Sigmoid colon (tissue), 7 donors: Measurements from ENCODE around the gene RHEBL1. TPM values are rescaled to one million over a fixed set of nuclear protein-coding genes. Genes with fewer than 3 reads are reported as not detected.

Source experiments
- DNase-seq: peaks from one replicate; pipeline ENCODE4 v3.0.0-alpha.2; 2019
- H3K27ac ChIP-seq, 4 donors: fragments of 200-600 bp; sonication (generic); one replicate each; pipeline ENCODE4 v1.5.1; 2016 to 2019; ENCODE audit warnings: mild to moderate bottlenecking in 1 of 4
- H3K27me3 ChIP-seq, 3 donors: fragments of 200-600 bp; sonication (generic); one replicate each; pipeline ENCODE4 v1.5.1; 2019; ENCODE audit warnings: mild to moderate bottlenecking in 1 of 3
- H3K36me3 ChIP-seq, 4 donors: fragments of 200-600 bp; sonication (generic); one replicate each; pipeline ENCODE4 v1.5.1; 2016 to 2019
- H3K4me1 ChIP-seq, 4 donors: fragments of 200-600 bp; sonication (generic); one replicate each; pipeline ENCODE4 v1.5.1; 2017 to 2019
- H3K4me3 ChIP-seq, 4 donors: fragments of 200-600 bp; sonication (generic); one replicate each; pipeline ENCODE4 v1.5.1; 2017 to 2019; ENCODE audit warnings: mild to moderate bottlenecking in 2 of 4, moderate library complexity in 1 of 4
- H3K9me3 ChIP-seq, 4 donors: fragments of 200-600 bp in 3 of 4; sonication (generic) in 3 of 4; one replicate each; pipeline versions ENCODE4 v1.5.1 to v1.6.1; 2013 to 2019
- CTCF ChIP-seq, 4 experiments: fragments of 450-650 bp in 3 of 4; fragments of 200-600 bp in 1 of 4; IDR thresholded peaks; one replicate each; pipeline ENCODE4 v1.5.1; 2016 to 2019; ENCODE audit warnings: antibody characterized with exemption in 4 of 4, mild to moderate bottlenecking in 3 of 4, moderate library complexity in 2 of 4
- EP300 ChIP-seq, 4 donors: sonication (generic); formaldehyde crosslinking; IDR thresholded peaks; one replicate each; pipeline ENCODE4 v1.6.1; 2017; ENCODE audit warnings: antibody characterized with exemption in 4 of 4
- POLR2A ChIP-seq, 2 donors: fragments of 450-650 bp; IDR thresholded peaks; one replicate each; pipeline ENCODE4 v1.6.1; 2016; ENCODE audit warnings: antibody characterized with exemption in 2 of 2, mild to moderate bottlenecking in 2 of 2, moderate library complexity in 2 of 2
- POLR2AphosphoS5 ChIP-seq, 4 donors: sonication (generic); formaldehyde crosslinking; IDR thresholded peaks; one replicate each; pipeline ENCODE4 v1.6.1; 2017; ENCODE audit warnings: antibody characterized with exemption in 4 of 4
- WGBS, 2 donors: extraction: QIAGEN DNeasy Blood & Tissue Kit; methylation state at CpG; one replicate each; pipeline ENCODE4 v1.1.7; 2013; 5-methylcytosine and 5-hydroxymethylcytosine counted together
- intact Hi-C: fragments of 100-400 bp; cut with DNase I; formaldehyde crosslinking; loops from one replicate; pipeline ENCODE4 v1.15.1; 2023
- polyA plus RNA-seq, 3 donors: library from polyadenylated mRNA; stranded (reverse); fragments of 200-250 nt; gene quantifications; one replicate each; pipeline ENCODE4 v1.2.3, GENCODE V29; 2013
- total RNA-seq, 4 donors: library from RNA; depleted of rRNA; stranded (reverse); fragments of >200 nt; gene quantifications; one replicate each; pipeline ENCODE4 v1.1.0, GENCODE V29; 2016
- donor health status: healthy with polysubstance abuse.
- donor health status: Bipolar disorder and iron deficiency.
- donor health status: healthy.

The RHEBL1 gene
- total and polyA plus RNA-seq, 7 donors: 0.36 to 2.2 TPM; not detected in 5

DNA sequence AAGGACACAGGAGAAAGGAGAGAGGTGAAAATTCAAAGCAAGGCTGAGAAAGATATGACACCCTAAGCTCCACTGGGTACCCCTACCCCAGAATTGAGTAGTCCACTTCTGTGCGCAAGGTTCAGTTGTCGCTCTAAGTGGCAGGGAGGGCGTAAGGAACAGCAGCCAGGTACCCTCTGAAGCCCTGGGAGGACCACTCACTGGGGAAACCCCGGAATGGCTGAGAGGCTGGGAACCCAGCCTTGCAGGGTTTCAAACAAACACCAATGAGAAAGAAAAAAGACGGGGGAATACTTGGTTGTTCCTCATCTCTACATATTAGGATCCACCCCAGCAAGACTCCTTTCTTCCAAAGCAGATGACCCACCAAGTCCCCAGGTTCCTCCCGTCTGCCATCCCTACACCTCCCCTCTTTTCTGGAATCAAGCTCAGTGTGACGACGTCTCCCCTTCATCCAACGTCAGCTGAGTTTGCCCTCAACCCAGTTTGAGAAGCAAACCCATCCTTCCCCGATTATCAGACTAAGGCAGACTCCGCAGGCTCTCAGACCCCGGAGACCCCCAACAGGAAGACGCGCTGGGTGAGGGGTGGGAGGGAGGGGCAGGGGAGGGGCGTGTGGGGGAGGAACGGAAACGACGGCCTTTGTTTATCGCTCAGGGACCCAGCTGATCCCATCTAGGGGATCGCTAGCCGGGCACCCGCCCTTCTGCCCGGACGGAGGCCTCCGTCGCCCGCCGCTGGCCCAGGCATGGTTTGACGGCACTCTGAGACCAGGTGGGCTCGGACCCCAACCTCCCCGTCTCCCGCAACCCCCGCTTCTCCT is 40.1 kb upstream of the RHEBL1 start:
- Histone ChIP-seq H3K27ac (peak overlapping the region; percentile 94 to 99 (median 97)), H3K4me1 (peaks cover 0 to 56% (median 52%) of the 10 kb centered on the region in 4 donors), H3K4me3 (peak overlapping the region; percentile 72 to 96 (median 82)), H3K27me3 (no peaks in the 10 kb centered on the region), H3K9me3 (no peaks in the 10 kb centered on the region), H3K36me3 (peaks cover 0 to 23% (median 15%) of the 10 kb centered on the region in 4 donors)
- WGBS, 2 donors: 5% methylated on average over 33 of the region's 33 CpGs
- TF ChIP-seq CTCF (IDR thresholded peaks at IDR 0.05): no peak
- TF ChIP-seq POLR2AphosphoS5 (IDR thresholded peaks at IDR 0.05): no peak
- TF ChIP-seq EP300 (IDR thresholded peaks at IDR 0.05): no peak
- TF ChIP-seq POLR2A (IDR thresholded peaks at IDR 0.05): no peak
- intact Hi-C loops: loop anchor here (2.0 to 5.0 kb wide), 2 partner anchors 21 to 77 kb away; partner anchors contain the start of genes TUBA1A and TUBA1B
- no peak for DNase-seq

- peaks cover 3 to 29% (median 23%) of the 10 kb centered on the region in 4 donors for H3K36me3 ChIP-seq
- TF ChIP-seq CTCF (IDR thresholded peaks at IDR 0.05) (no peak), POLR2AphosphoS5 (IDR thresholded peaks at IDR 0.05) (peak; percentile 64 to 86 (median 74))
- peaks cover 0 to 62% (median 60%) of the 10 kb centered on the region in 4 donors for H3K4me1 ChIP-seq
- no peaks in the 10 kb centered on the region for H3K27me3 ChIP-seq
- peak overlapping the region; percentile 72 to 96 (median 82) for H3K4me3 ChIP-seq
- H3K27ac ChIP-seq: peak overlapping the region; percentile 94 to 99 (median 97)
- intact Hi-C loops: no loop called here
- peak; percentile 92 for DNase-seq
- H3K9me3 ChIP-seq: no peaks in the 10 kb centered on the region
- 6 to 28% methylated on average over 4 of the region's 4 CpGs for WGBS, 2 donors
These were observed 39.2 kb upstream of the RHEBL1 start for GRCh38 chr12:49108958-49109404.

- H3K4me1 ChIP-seq: peaks cover 0 to 56% (median 55%) of the 10 kb centered on the region in 4 donors
- H3K27ac ChIP-seq: peak overlapping the region in 3 of 4 donors; percentile 15 to 97 (median 30)
These were observed 35.8 kb upstream of the RHEBL1 start for GRCh38 chr12:49105504-49106084.

GRCh38 chr12:49104822-49105221 is 35.0 kb upstream of the RHEBL1 start:
- Histone ChIP-seq H3K27me3 (no peaks in the 10 kb centered on the region), H3K36me3 (peaks cover 45 to 71% (median 65%) of the 10 kb centered on the region in 4 donors), H3K9me3 (no peaks in the 10 kb centered on the region), H3K4me1 (peaks cover 0 to 56% (median 55%) of the 10 kb centered on the region in 4 donors), H3K27ac (no peak overlapping the region), H3K4me3 (no peak overlapping the region)
- no peak for TF ChIP-seq CTCF (IDR thresholded peaks at IDR 0.05)
- intact Hi-C loops: no loop called here
- WGBS, 2 donors: 73 to 87% methylated on average over 3 of the region's 3 CpGs
- no peak for DNase-seq

More at GRCh38 chr12:49105504-49106084, 35.8 kb upstream of the RHEBL1 start:
- intact Hi-C loops: no loop called here
- Histone ChIP-seq H3K9me3 (no peaks in the 10 kb centered on the region), H3K36me3 (peaks cover 37 to 63% (median 57%) of the 10 kb centered on the region in 4 donors), H3K27me3 (no peaks in the 10 kb centered on the region), H3K4me3 (no peak overlapping the region)
- DNase-seq: no peak
- TF ChIP-seq CTCF (IDR thresholded peaks at IDR 0.05) (no peak), POLR2AphosphoS5 (IDR thresholded peaks at IDR 0.05) (no peak), POLR2A (IDR thresholded peaks at IDR 0.05) (no peak), EP300 (IDR thresholded peaks at IDR 0.05) (no peak)
- 85 to 90% methylated on average over 9 of the region's 9 CpGs for WGBS, 2 donors
